HG03469 (cell line): ENCODE measurements around the gene ALOX5.
A peak's percentile ranks its signal among the peaks of the same experiment; 100 is the strongest.

Source experiments
- ATAC-seq: cut with Tn5 transposase; IDR thresholded peaks from one replicate; pipeline ENCODE4 v1.9.1; 2021; ENCODE audit warnings: mild to moderate bottlenecking, moderate library complexity, moderate number of reproducible peaks; ENCODE audit not compliant: unreplicated experiment

ALOX5 gene

GRCh38 chr10:45441239-45442190 lies 67.5 kb downstream of the ALOX5 start:
- no peak for ATAC-seq

DNA sequence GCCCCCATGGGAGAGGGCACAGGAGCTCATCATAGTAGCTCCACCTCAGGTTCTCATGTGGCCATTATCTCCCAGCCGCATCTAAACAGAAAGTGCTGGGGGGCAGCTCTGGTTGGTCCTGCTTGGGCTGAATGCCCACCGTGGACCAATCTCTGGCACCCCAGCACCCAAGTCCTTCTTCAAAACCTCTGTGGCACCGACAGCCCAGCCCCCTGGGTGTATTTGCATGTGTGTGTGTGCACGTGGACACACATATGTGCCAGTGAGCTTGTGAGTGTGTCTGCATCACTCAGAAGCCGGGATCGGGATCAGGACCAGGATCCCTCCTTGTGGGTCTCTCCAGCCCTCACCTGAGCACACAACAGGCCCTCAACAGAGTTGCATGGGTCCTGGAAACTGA lies 68.2 kb downstream of the ALOX5 start:
- no peak for ATAC-seq

GRCh38 chr10:45442662-45443061 lies 68.6 kb downstream of the ALOX5 start:
- ATAC-seq = no peak

- ATAC-seq = no peak
Measured at GRCh38 chr10:45443101-45444009, 69.3 kb downstream of the ALOX5 start.

DNA sequence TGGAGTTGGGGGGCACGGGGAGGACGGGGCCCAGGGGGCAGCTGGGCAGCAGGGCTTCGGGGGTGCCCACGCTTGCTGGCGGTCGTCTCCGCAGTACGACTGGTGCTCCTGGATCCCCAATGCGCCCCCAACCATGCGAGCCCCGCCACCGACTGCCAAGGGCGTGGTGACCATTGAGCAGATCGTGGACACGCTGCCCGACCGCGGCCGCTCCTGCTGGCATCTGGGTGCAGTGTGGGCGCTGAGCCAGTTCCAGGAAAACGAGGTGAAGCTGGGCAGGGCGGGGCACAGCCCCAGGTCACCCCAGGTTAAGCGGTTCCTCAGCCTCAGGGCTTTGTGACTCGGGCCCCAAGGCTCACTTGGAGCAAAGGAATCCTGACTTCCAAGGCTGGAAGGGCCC lies 70.0 kb downstream of the ALOX5 start:
- ATAC-seq = no peak

DNA sequence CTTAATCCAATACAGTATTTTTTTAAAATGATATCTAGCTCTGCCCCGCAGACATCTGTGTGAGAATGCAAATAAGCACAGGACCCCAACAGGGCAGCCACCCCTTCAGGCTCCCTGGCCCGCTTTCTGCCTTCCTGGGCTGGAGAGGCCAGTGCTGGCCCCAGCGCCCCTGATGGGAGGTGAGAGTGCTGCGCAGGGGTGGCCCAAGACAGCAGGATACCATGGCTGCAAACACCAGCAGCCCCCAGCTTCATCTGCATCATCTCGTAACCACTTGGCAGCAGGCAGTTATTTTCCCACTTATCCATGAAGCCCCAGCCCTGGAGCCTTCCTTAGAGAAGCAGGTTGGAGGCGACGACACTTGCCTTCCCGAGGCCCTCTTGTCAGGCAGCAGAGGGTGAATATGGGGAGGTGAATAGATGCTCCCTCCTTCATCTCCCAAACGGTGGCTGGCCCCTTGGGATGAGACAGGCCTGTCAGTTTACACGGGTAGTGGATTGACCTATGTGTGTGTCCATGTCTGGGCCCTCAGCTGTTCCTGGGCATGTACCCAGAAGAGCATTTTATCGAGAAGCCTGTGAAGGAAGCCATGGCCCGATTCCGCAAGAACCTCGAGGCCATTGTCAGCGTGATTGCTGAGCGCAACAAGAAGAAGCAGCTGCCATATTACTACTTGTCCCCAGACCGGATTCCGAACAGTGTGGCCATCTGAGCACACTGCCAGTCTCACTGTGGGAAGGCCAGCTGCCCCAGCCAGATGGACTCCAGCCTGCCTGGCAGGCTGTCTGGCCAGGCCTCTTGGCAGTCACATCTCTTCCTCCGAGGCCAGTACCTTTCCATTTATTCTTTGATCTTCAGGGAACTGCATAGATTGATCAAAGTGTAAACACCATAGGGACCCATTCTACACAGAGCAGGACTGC lies 71.2 kb downstream of the ALOX5 start:
- ATAC-seq = no peak

GRCh38 chr10:45446858-45447257 lies 72.8 kb downstream of the ALOX5 start:
- no peak for ATAC-seq

GRCh38 chr10:45447416-45447815 lies 73.4 kb downstream of the ALOX5 start:
- no peak for ATAC-seq

GRCh38 chr10:45450866-45451265 lies 76.8 kb downstream of the ALOX5 start:
- no peak for ATAC-seq

GRCh38 chr10:45451407-45451806 lies 77.4 kb downstream of the ALOX5 start:
- ATAC-seq = no peak

DNA sequence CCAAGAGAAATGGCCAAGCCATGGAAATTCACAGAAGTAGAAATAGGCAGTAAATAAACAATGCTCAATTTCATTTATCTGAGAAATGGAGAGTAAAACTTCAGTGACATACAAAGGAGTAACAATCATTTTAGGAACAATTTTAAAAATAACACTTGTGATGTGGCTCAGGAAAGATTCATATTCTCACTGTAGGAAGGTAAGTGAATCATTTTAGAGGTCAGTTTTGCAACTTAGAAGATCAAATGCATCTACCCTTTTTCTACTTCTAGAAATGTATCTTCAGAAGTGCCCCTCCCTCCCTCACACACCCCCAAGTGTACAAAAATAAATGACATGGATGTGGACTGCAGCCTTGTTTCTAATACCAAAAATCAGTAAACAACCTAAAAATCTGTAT lies 78.3 kb downstream of the ALOX5 start:
- ATAC-seq = no peak

GRCh38 chr10:45452743-45453452 lies 78.9 kb downstream of the ALOX5 start:
- no peak for ATAC-seq

- ATAC-seq = no peak
Measured at GRCh38 chr10:45453639-45454255, 79.7 kb downstream of the ALOX5 start.

- ATAC-seq = no peak
Measured at GRCh38 chr10:45454262-45454661, 80.2 kb downstream of the ALOX5 start.

DNA sequence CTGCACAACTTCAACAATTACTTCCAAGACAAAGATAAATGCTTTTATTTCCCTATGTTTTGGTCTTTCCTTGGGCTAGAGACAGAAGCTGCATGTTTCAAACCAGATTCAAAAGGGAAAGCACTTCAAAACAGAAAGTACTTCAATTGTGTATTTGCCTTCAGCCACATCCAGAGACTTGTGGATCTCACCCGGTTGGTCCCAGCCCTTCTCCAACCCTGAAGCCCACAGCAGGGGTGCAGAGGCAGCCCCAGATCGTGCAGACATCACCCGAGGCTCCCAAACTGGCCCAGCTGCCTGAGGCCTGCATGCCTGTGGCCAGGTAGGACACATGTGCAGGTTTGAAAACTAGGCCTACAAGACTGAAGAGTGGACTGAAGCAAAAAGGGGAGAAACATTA lies 80.8 kb downstream of the ALOX5 start:
- ATAC-seq = no peak

GRCh38 chr10:45456233-45456632 lies 82.2 kb downstream of the ALOX5 start:
- no peak for ATAC-seq

- no peak for ATAC-seq
Measured at GRCh38 chr10:45456822-45457221, 82.8 kb downstream of the ALOX5 start.

GRCh38 chr10:45457487-45457886 lies 83.5 kb downstream of the ALOX5 start:
- no peak for ATAC-seq

GRCh38 chr10:45460235-45460878 lies 86.3 kb downstream of the ALOX5 start:
- peak; percentile 32 for ATAC-seq
